Tibial nerve (tissue), 3 donors: ENCODE data around the gene KDM4C.

Experiments
- POLR2A ChIP-seq, 2 donors: fragments of 450-650 bp; IDR thresholded peaks; one replicate each; pipeline ENCODE4 v1.6.1; 2017; ENCODE audit warnings: antibody characterized with exemption in 2 of 2, mild to moderate bottlenecking in 2 of 2, moderate library complexity in 2 of 2
- TF ChIP-seq, protein P1 (sequence below), 5 experiments: fragments of 200-600 bp in 3 of 5; fragments of 450-650 bp in 2 of 5; sonication (generic) in 3 of 5; IDR thresholded peaks; one replicate each; pipeline ENCODE4 v1.5.1; 2016 to 2019; ENCODE audit warnings: antibody characterized with exemption in 5 of 5, mild to moderate bottlenecking in 3 of 5, moderate library complexity in 2 of 5

GRCh38 chr9:6926436-6926835 is 168.7 kb downstream of the KDM4C start:
- TF ChIP-seq, protein P1, sequence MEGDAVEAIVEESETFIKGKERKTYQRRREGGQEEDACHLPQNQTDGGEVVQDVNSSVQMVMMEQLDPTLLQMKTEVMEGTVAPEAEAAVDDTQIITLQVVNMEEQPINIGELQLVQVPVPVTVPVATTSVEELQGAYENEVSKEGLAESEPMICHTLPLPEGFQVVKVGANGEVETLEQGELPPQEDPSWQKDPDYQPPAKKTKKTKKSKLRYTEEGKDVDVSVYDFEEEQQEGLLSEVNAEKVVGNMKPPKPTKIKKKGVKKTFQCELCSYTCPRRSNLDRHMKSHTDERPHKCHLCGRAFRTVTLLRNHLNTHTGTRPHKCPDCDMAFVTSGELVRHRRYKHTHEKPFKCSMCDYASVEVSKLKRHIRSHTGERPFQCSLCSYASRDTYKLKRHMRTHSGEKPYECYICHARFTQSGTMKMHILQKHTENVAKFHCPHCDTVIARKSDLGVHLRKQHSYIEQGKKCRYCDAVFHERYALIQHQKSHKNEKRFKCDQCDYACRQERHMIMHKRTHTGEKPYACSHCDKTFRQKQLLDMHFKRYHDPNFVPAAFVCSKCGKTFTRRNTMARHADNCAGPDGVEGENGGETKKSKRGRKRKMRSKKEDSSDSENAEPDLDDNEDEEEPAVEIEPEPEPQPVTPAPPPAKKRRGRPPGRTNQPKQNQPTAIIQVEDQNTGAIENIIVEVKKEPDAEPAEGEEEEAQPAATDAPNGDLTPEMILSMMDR (IDR thresholded peaks at IDR 0.05): no peak
- TF ChIP-seq POLR2A (IDR thresholded peaks at IDR 0.05): no peak
